Neuronal stem cell (in vitro differentiated cells): ENCODE measurements around the gene LCN10.
"Not testable (repeated sequence)": the region's sequence is repeated elsewhere in the genome, so short reads cannot be mapped to it uniquely, and the experiment has no call there.

Experiments
- DNase-seq: peaks from one replicate; pipeline ENCODE4 v3.0.0-alpha.2; 2013; ENCODE audit warnings: low spot score
- H2AFZ ChIP-seq: one replicate; pipeline ENCODE4 v1.6.1; 2013; ENCODE audit warnings: mild to moderate bottlenecking, low read length, inconsistent platforms
- H2AK5ac ChIP-seq: 2 replicates; pipeline ENCODE4 v1.6.1; 2013; ENCODE audit warnings: low read depth, mild to moderate bottlenecking, inconsistent platforms, low read length, moderate library complexity, mixed read lengths
- H2BK120ac ChIP-seq: 2 replicates; pipeline ENCODE4 v1.6.1; 2013; ENCODE audit warnings: low read depth, mild to moderate bottlenecking, inconsistent platforms, low read length, moderate library complexity, mixed read lengths
- H2BK12ac ChIP-seq: one replicate; pipeline ENCODE4 v1.6.1; 2013; ENCODE audit warnings: low read length, inconsistent platforms
- H2BK15ac ChIP-seq: 2 replicates; pipeline ENCODE4 v1.6.1; 2013; ENCODE audit warnings: mild to moderate bottlenecking, low read length, inconsistent platforms, mixed read lengths
- H2BK5ac ChIP-seq: one replicate; pipeline ENCODE4 v1.6.1; 2013; ENCODE audit warnings: inconsistent platforms, mild to moderate bottlenecking, low read length, moderate library complexity
- H3K14ac ChIP-seq: one replicate; pipeline ENCODE4 v1.6.1; 2013; ENCODE audit warnings: low read length, inconsistent platforms
- H3K18ac ChIP-seq: 2 replicates; pipeline ENCODE4 v1.6.1; 2013; ENCODE audit warnings: low read length, inconsistent platforms
- H3K23ac ChIP-seq: 2 replicates; pipeline ENCODE4 v1.6.1; 2013; ENCODE audit warnings: low read depth, mild to moderate bottlenecking, mixed read lengths, low read length, inconsistent platforms; ENCODE audit not compliant: poor library complexity
- H3K27ac ChIP-seq: replicated peaks from 3 replicates; pipeline ENCODE4 v1.5.1; 2013; ENCODE audit warnings: low read length, inconsistent platforms
- H3K27me3 ChIP-seq, 3 experiments: 2 replicates each; pipeline ENCODE4 v1.6.1; 2013; ENCODE audit warnings: low read length in 3 of 3, mild to moderate bottlenecking in 2 of 3, inconsistent platforms in 1 of 3, low read depth in 1 of 3, mixed read lengths in 1 of 3, moderate library complexity in 1 of 3; ENCODE audit not compliant: control insufficient read depth in 3 of 3, insufficient read depth in 3 of 3
- H3K36me3 ChIP-seq, 2 donors: replicated peaks in 1 of 2; 2 replicates each; pipeline ENCODE4 v1.6.1; 2013; ENCODE audit warnings: low read length in 2 of 2; ENCODE audit not compliant: control insufficient read depth in 2 of 2, insufficient read depth in 2 of 2
- H3K4ac ChIP-seq: 2 replicates; pipeline ENCODE4 v1.6.1; 2013; ENCODE audit warnings: inconsistent platforms, mild to moderate bottlenecking, low read length, moderate library complexity
- H3K4me1 ChIP-seq, 2 donors: 1 replicate in 1 of 2; 2 replicates in 1 of 2; pipeline ENCODE4 v1.6.1; 2013; ENCODE audit warnings: low read length in 2 of 2, low read depth in 1 of 2; ENCODE audit not compliant: control insufficient read depth in 2 of 2, insufficient read depth in 1 of 2
- H3K4me2 ChIP-seq: one replicate; pipeline ENCODE4 v1.6.1; 2013; ENCODE audit warnings: mild to moderate bottlenecking, low read length, inconsistent platforms; ENCODE audit not compliant: insufficient read depth, poor library complexity, severe bottlenecking
- H3K4me3 ChIP-seq, 2 donors: 2 replicates each; pipeline ENCODE4 v1.5.1; 2013; ENCODE audit warnings: low read length in 2 of 2, mild to moderate bottlenecking in 2 of 2, inconsistent platforms in 1 of 2, moderate library complexity in 1 of 2
- H3K79me1 ChIP-seq: one replicate; pipeline ENCODE4 v1.6.1; 2013; ENCODE audit warnings: low read depth, mild to moderate bottlenecking, inconsistent platforms, low read length, moderate library complexity
- H3K9ac ChIP-seq: one replicate; pipeline ENCODE4 v1.6.1; 2013; ENCODE audit warnings: mild to moderate bottlenecking, low read depth, low read length, inconsistent platforms; ENCODE audit not compliant: poor library complexity
- H3K9me3 ChIP-seq, 2 donors: replicated peaks in 1 of 2; 2 replicates each; pipeline versions ENCODE3 to v1.6.1; 2013; ENCODE audit warnings: low read length in 2 of 2, mild to moderate bottlenecking in 2 of 2, inconsistent platforms in 1 of 2, low read depth in 1 of 2, mixed read lengths in 1 of 2, moderate library complexity in 1 of 2; ENCODE audit not compliant: control insufficient read depth in 2 of 2, insufficient read depth in 1 of 2
- H4K8ac ChIP-seq: one replicate; pipeline ENCODE4 v1.6.1; 2013; ENCODE audit warnings: low read depth, mild to moderate bottlenecking, inconsistent platforms, low read length, moderate library complexity
- H4K91ac ChIP-seq: one replicate; pipeline ENCODE4 v1.6.1; 2013; ENCODE audit warnings: low read length, low read depth, mild to moderate bottlenecking, inconsistent platforms; ENCODE audit not compliant: poor library complexity
- WGBS, 2 donors: extraction: QIAGEN DNeasy Blood & Tissue Kit; methylation state at CpG; one replicate each; pipeline ENCODE4 v1.1.7; 2013; ENCODE audit warnings: missing lambda C conversion rate in 2 of 2, mixed read lengths in 1 of 2; ENCODE audit not compliant: insufficient read length in 2 of 2, insufficient replicate concordance in 1 of 2; ENCODE audit errors: extremely low coverage in 2 of 2; 5-methylcytosine and 5-hydroxymethylcytosine counted together

Gene LCN10

DNA sequence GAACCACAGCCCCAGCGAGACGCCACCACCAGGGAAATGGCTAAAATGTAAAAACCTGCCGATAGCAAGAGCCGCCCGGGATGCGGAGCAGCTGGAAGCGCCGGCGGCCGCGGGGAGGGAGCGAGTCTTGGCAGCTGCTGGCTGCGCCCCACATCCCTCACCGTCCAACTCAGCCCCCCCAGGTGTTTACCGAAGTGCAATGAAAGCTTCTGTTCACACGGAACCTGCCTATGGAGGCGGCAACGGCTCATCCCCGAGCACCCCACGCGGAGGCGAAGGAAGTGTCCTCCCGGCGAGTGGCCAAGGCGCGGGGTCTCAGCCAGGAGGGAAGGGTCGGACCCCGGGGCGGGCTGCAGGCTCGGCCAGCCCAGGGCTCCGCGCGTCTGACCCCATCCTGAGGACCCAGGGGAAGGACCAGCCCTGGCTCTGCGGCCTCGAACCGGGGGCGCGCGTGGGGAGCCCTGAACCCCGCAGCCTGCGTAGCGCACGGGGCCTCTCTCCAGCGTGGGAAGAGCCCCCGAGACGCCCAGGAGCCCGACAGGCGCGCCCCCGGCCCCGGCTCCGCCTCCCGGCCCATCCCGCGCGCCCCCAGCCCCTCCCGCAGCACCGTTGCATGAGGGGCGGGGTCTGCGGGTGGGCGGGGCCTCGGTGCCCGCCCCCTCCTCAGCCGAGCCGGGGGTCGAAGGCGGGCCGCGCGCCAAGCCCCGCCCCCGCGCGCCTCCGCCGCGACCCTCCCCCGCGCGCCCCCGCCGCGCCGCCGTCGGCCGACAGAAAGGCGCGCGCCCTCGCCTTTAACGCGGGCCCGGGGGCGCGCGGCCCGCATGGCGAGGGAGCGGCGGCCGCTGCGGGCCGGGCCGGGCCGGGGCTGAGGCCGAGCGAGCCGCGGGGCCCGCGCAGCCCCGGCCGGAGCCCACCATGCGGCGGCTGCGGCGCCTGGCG lies 30.7 kb downstream of the LCN10 start, which contains the start of gene DIPK1B:
DIPK1B (plus strand) TSS at position 822 of the 939 bp plus-strand sequence; CDS start at position 916, 94 bp downstream.
- H3K14ac ChIP-seq = peak within 1 kb of the TSS; percentile 98
- H2BK15ac ChIP-seq = peak within 1 kb of the TSS; percentile 99
- H2BK12ac ChIP-seq = peak within 1 kb of the TSS; percentile 84
- H4K91ac ChIP-seq = no peak within 1 kb of the TSS
- H3K27ac ChIP-seq = no peak within 1 kb of the TSS
- peak within 1 kb of the TSS; percentile 93 for H3K23ac ChIP-seq
- H2AFZ ChIP-seq = peak within 1 kb of the TSS; percentile 89
- peak within 1 kb of the TSS; percentile 82 to 97 for H3K4me3 ChIP-seq
- no peak within 1 kb of the TSS for H2BK5ac ChIP-seq
- H3K36me3 ChIP-seq = peaks cover 0 to 6% of the 10 kb centered on the region in 2 donors
- H3K9ac ChIP-seq = peak within 1 kb of the TSS; percentile 88
- H2BK120ac ChIP-seq = peak within 1 kb of the TSS; percentile 47
- peaks cover 8 to 23% of the 10 kb centered on the region in 2 donors for H3K4me1 ChIP-seq
- peak; percentile 85 for DNase-seq
- peaks cover 0 to 33% (median 7%) of the 10 kb centered on the region in 3 experiments for H3K27me3 ChIP-seq
- H4K8ac ChIP-seq = no peak within 1 kb of the TSS
- no CpG with 5 or more reads among the region's 119 CpGs for WGBS, 2 donors
- H3K79me1 ChIP-seq = peaks cover 17% of the 10 kb centered on the region
- H3K18ac ChIP-seq = peak within 1 kb of the TSS; percentile 97
- peak within 1 kb of the TSS; percentile 100 for H3K4me2 ChIP-seq
- H3K9me3 ChIP-seq = no peaks in the 10 kb centered on the region
- H2AK5ac ChIP-seq = peak within 1 kb of the TSS; percentile 97
- no peak within 1 kb of the TSS for H3K4ac ChIP-seq

DNA sequence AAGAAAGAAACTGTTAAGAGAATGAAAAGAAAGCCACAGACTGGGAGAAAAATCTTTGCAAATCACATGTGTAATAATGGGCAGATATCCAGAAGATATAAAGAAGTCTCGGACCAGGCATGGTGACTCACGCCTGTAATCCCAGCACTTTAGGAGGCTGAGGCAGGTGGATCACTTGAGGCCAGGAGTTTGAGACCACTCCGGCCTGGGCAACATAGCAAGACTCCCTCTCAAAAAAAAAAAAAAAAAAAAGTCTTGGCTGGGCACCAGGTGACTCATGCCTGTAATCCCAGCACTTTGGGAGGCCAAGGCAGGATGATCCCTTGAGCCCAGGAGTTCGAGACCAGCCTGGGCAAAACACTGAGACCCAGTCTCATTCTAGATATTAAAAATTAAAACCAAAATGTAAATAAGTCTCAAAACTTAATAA lies 31.5 kb downstream of the LCN10 start:
- H3K9me3 ChIP-seq, H3K27ac ChIP-seq, H3K4me2 ChIP-seq, H2BK5ac ChIP-seq, DNase-seq, H3K4ac ChIP-seq, H3K36me3 ChIP-seq, H2BK120ac ChIP-seq, H4K8ac ChIP-seq, H2AFZ ChIP-seq, H2BK12ac ChIP-seq, H2AK5ac ChIP-seq, H3K14ac ChIP-seq, H3K4me3 ChIP-seq, H3K18ac ChIP-seq, H3K9ac ChIP-seq, H2BK15ac ChIP-seq, H4K91ac ChIP-seq, H3K23ac ChIP-seq: not testable (repeated sequence)
- peaks cover 0 to 37% (median 7%) of the 10 kb centered on the region in 3 experiments for H3K27me3 ChIP-seq
- peaks cover 8 to 23% of the 10 kb centered on the region in 2 donors for H3K4me1 ChIP-seq
- no CpG with 5 or more reads among the region's 4 CpGs for WGBS, 2 donors
- H3K79me1 ChIP-seq = peaks cover 17% of the 10 kb centered on the region

DNA sequence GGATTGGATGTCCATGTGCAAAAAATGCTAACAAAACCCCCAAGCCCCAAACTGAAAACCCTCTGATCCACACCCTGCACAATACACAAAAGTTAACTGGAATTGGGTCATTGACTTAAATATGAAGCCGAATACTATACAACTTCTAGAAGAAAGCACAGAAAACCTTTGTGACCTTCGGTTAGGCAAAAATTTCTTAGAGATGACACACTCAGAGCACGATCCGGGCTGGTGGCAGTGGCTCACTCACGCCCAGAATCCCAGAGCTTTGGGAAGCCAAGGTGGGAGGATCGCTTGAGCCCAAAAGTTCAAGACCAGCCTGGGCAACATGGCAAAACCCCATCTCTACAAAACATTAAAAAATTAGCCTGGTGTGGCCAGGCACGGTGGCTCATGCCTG lies 32.2 kb downstream of the LCN10 start:
- no peaks in the 10 kb centered on the region for H3K9me3 ChIP-seq
- H2AK5ac ChIP-seq = no peak overlapping the region
- H4K8ac ChIP-seq = no peak overlapping the region
- DNase-seq = no peak
- H3K4ac ChIP-seq = no peak overlapping the region
- H3K27me3 ChIP-seq = peaks cover 0 to 39% (median 7%) of the 10 kb centered on the region in 3 experiments
- no peak overlapping the region for H2BK5ac ChIP-seq
- H3K9ac ChIP-seq = no peak overlapping the region
- no peak overlapping the region for H3K4me2 ChIP-seq
- H3K4me3 ChIP-seq = no peak overlapping the region
- no peak overlapping the region for H3K18ac ChIP-seq
- no peak overlapping the region for H2AFZ ChIP-seq
- H3K36me3 ChIP-seq = peaks cover 0 to under 1% of the 10 kb centered on the region in 2 donors
- no peak overlapping the region for H3K27ac ChIP-seq
- no peak overlapping the region for H2BK12ac ChIP-seq
- H3K4me1 ChIP-seq = peaks cover 8 to 23% of the 10 kb centered on the region in 2 donors
- no peak overlapping the region for H2BK120ac ChIP-seq
- H2BK15ac ChIP-seq = no peak overlapping the region
- H3K79me1 ChIP-seq = peaks cover 17% of the 10 kb centered on the region
- H3K14ac ChIP-seq = no peak overlapping the region
- no peak overlapping the region for H4K91ac ChIP-seq
- no CpG with 5 or more reads among the region's 7 CpGs for WGBS, 2 donors
- H3K23ac ChIP-seq = no peak overlapping the region
